DND-41 (cell line): Measurements from ENCODE around the gene BPIFA2.

Experiments
- ATAC-seq: fragments of 200-7000 bp; cut with Tn5 transposase; 3 replicates; pipeline ENCODE4 v1.9.1; 2021; ENCODE audit warnings: low read depth; ENCODE audit not compliant: insufficient read depth
- DNase-seq: peaks from one replicate; pipeline ENCODE4 v3.0.0-alpha.2; 2020
- H2AFZ ChIP-seq: 2 replicates; pipeline ENCODE4 v1.6.0; 2012; ENCODE audit warnings: low read depth, low read length
- H3K27ac ChIP-seq: 2 replicates; pipeline ENCODE4 v1.5.1; 2012; ENCODE audit warnings: low read length, inconsistent platforms
- H3K27me3 ChIP-seq: fragments of 200-600 bp; sonication (generic); 2 replicates; pipeline ENCODE4 v1.6.0; 2012; ENCODE audit warnings: low read length, mild to moderate bottlenecking, inconsistent platforms; ENCODE audit not compliant: insufficient read depth, poor library complexity
- H3K36me3 ChIP-seq: 2 replicates; pipeline ENCODE4 v1.5.1; 2012; ENCODE audit warnings: low read length, inconsistent platforms; ENCODE audit not compliant: insufficient read depth
- H3K4me1 ChIP-seq: 2 replicates; pipeline ENCODE4 v1.5.1; 2012; ENCODE audit warnings: mild to moderate bottlenecking, low read length; ENCODE audit not compliant: insufficient read depth
- H3K4me2 ChIP-seq: 2 replicates; pipeline ENCODE4 v1.6.0; 2012; ENCODE audit warnings: mild to moderate bottlenecking, moderate library complexity, low read length, inconsistent platforms; ENCODE audit not compliant: insufficient read depth
- H3K4me3 ChIP-seq, 2 experiments: fragments of 200-600 bp in 1 of 2; shearing (Covaris generic) in 1 of 2; 2 replicates each; pipeline ENCODE4 v1.5.1; 2012 to 2016; ENCODE audit warnings: inconsistent platforms in 2 of 2, low read length in 2 of 2, mild to moderate bottlenecking in 2 of 2, low read depth in 1 of 2, moderate library complexity in 1 of 2
- H3K79me2 ChIP-seq: 2 replicates; pipeline ENCODE4 v1.6.0; 2012; ENCODE audit warnings: low read length, inconsistent platforms; ENCODE audit not compliant: insufficient read depth
- H3K9ac ChIP-seq: 2 replicates; pipeline ENCODE4 v1.6.0; 2012; ENCODE audit warnings: low read depth, mild to moderate bottlenecking, inconsistent platforms, low read length, moderate library complexity
- H3K9me3 ChIP-seq: 2 replicates; pipeline ENCODE4 v1.5.1; 2012; ENCODE audit warnings: low read length, moderate library complexity, mild to moderate bottlenecking, inconsistent platforms; ENCODE audit not compliant: insufficient read depth, severe bottlenecking
- H4K20me1 ChIP-seq: 2 replicates; pipeline ENCODE4 v1.6.0; 2012; ENCODE audit warnings: low read length; ENCODE audit not compliant: insufficient read depth
- CTCF ChIP-seq: IDR thresholded peaks from 2 replicates; pipeline ENCODE4 v1.5.1; 2012; ENCODE audit warnings: borderline replicate concordance, low read length, moderate library complexity, mild to moderate bottlenecking; ENCODE audit not compliant: poor library complexity, severe bottlenecking; ENCODE audit errors: extremely low read depth
- EZH2 ChIP-seq: IDR thresholded peaks from 3 replicates; pipeline ENCODE4 v1.6.1; 2012; ENCODE audit warnings: borderline replicate concordance, low read depth, mild to moderate bottlenecking, moderate library complexity, low read length, inconsistent platforms; ENCODE audit not compliant: severe bottlenecking

Gene BPIFA2

GRCh38 chr20:33172781-33173180 is 4.8 kb downstream of the BPIFA2 start:
- H3K36me3 ChIP-seq: no peaks in the 10 kb centered on the region
- no peak for DNase-seq

GRCh38 chr20:33175123-33175522 is 7.2 kb downstream of the BPIFA2 start:
- Histone ChIP-seq H4K20me1 (no peaks in the 10 kb centered on the region), H3K27me3 (no peaks in the 10 kb centered on the region), H3K4me3 (no peak overlapping the region), H2AFZ (no peak overlapping the region), H3K27ac (no peak overlapping the region), H3K4me1 (no peaks in the 10 kb centered on the region), H3K4me2 (no peak overlapping the region), H3K79me2 (no peaks in the 10 kb centered on the region), H3K36me3 (no peaks in the 10 kb centered on the region), H3K9me3 (no peaks in the 10 kb centered on the region), H3K9ac (no peak overlapping the region)
- DNase-seq (no peak), ATAC-seq (no peak)
- TF ChIP-seq EZH2 (no peak), CTCF (no peak)

More at GRCh38 chr20:33172781-33173180, 4.8 kb downstream of the BPIFA2 start:
- Histone ChIP-seq H3K27me3 (no peaks in the 10 kb centered on the region), H2AFZ (no peak overlapping the region), H3K4me1 (no peaks in the 10 kb centered on the region), H3K9me3 (peaks cover 6% of the 10 kb centered on the region), H3K4me3 (no peak overlapping the region), H3K9ac (no peak overlapping the region), H3K79me2 (no peaks in the 10 kb centered on the region), H3K27ac (no peak overlapping the region), H3K4me2 (no peak overlapping the region), H4K20me1 (no peaks in the 10 kb centered on the region)
- ATAC-seq: no peak
- TF ChIP-seq CTCF (no peak), EZH2 (no peak)

GRCh38 chr20:33176101-33176500 is 8.1 kb downstream of the BPIFA2 start:
- Histone ChIP-seq H3K4me2 (no peak overlapping the region), H2AFZ (no peak overlapping the region), H3K79me2 (no peaks in the 10 kb centered on the region), H3K9ac (no peak overlapping the region), H4K20me1 (no peaks in the 10 kb centered on the region), H3K36me3 (no peaks in the 10 kb centered on the region), H3K27ac (no peak overlapping the region), H3K27me3 (no peaks in the 10 kb centered on the region), H3K9me3 (no peaks in the 10 kb centered on the region), H3K4me1 (no peaks in the 10 kb centered on the region), H3K4me3 (no peak overlapping the region)
- no peak for DNase-seq
- no peak for ATAC-seq
- TF ChIP-seq EZH2 (no peak), CTCF (no peak)

GRCh38 chr20:33177866-33178265 is 9.9 kb downstream of the BPIFA2 start:
- Histone ChIP-seq H3K36me3 (no peaks in the 10 kb centered on the region), H3K4me3 (no peak overlapping the region), H3K27me3 (no peaks in the 10 kb centered on the region), H2AFZ (no peak overlapping the region), H4K20me1 (no peaks in the 10 kb centered on the region), H3K4me1 (no peaks in the 10 kb centered on the region), H3K27ac (no peak overlapping the region), H3K79me2 (no peaks in the 10 kb centered on the region), H3K4me2 (no peak overlapping the region), H3K9me3 (no peaks in the 10 kb centered on the region), H3K9ac (no peak overlapping the region)
- DNase-seq: no peak
- TF ChIP-seq CTCF (no peak), EZH2 (no peak)
- no peak for ATAC-seq
